HG02759 (cell line): ENCODE data around the gene ZFHX3.

Experiments
- ATAC-seq: cut with Tn5 transposase; IDR thresholded peaks from one replicate; pipeline ENCODE4 v1.9.1; 2021; ENCODE audit warnings: mild to moderate bottlenecking, moderate library complexity; ENCODE audit not compliant: unreplicated experiment

ZFHX3 gene

GRCh38 chr16:72884037-72884436 lies 163.9 kb downstream of the ZFHX3 start:
- no peak for ATAC-seq

GRCh38 chr16:72879846-72880245 lies 168.1 kb downstream of the ZFHX3 start:
- no peak for ATAC-seq

GRCh38 chr16:72878301-72879269 lies 169.3 kb downstream of the ZFHX3 start:
- no peak for ATAC-seq

- no peak for ATAC-seq
Observed at GRCh38 chr16:72877374-72878028, 170.4 kb downstream of the ZFHX3 start.

GRCh38 chr16:72876981-72877373 lies 171.0 kb downstream of the ZFHX3 start:
- ATAC-seq, result no peak

GRCh38 chr16:72876221-72876620 lies 171.7 kb downstream of the ZFHX3 start:
- ATAC-seq, result peak; percentile 57

GRCh38 chr16:72875291-72876031 lies 172.5 kb downstream of the ZFHX3 start:
- no peak for ATAC-seq

- ATAC-seq, result no peak
Observed at GRCh38 chr16:72873853-72874252, 174.1 kb downstream of the ZFHX3 start.

- ATAC-seq, result no peak
Observed at GRCh38 chr16:72873044-72873443, 174.9 kb downstream of the ZFHX3 start.

GRCh38 chr16:72865835-72866234 lies 182.1 kb downstream of the ZFHX3 start:
- ATAC-seq, result no peak

- no peak for ATAC-seq
Observed at GRCh38 chr16:72865258-72865657, 182.7 kb downstream of the ZFHX3 start.

- no peak for ATAC-seq
Observed at GRCh38 chr16:72864130-72864833, 183.6 kb downstream of the ZFHX3 start.

- ATAC-seq, result no peak
Observed at GRCh38 chr16:72862090-72862489, 185.8 kb downstream of the ZFHX3 start.

GRCh38 chr16:72860726-72861562 lies 187.0 kb downstream of the ZFHX3 start:
- no peak for ATAC-seq

GRCh38 chr16:72859581-72859980 lies 188.3 kb downstream of the ZFHX3 start:
- ATAC-seq, result no peak

GRCh38 chr16:72858665-72859493 lies 189.0 kb downstream of the ZFHX3 start:
- ATAC-seq, result no peak

- no peak for ATAC-seq
Observed at GRCh38 chr16:72857834-72858664, 189.9 kb downstream of the ZFHX3 start.

GRCh38 chr16:72856797-72857196 lies 191.1 kb downstream of the ZFHX3 start:
- ATAC-seq, result no peak
